IMR-90 (cell line): ENCODE results near the gene MALRD1. TPM values are rescaled to one million over a fixed set of nuclear protein-coding genes. Genes with fewer than 3 reads are reported as not detected.

Source experiments
- ATAC-seq: fragments of 200-7000 bp; cut with Tn5 transposase; 2 replicates; pipeline ENCODE4 v1.9.1; 2020; ENCODE audit warnings: low read depth, mild to moderate bottlenecking, moderate library complexity
- BruUV-seq: library from RNA; stranded (reverse); fragments of 400-500 nt; replicated peaks from 2 replicates; lab custom pipeline; 2021; lab: Mats Ljungman, UMichigan
- CTCF ChIA-PET: fragments of 300-600 bp; formaldehyde crosslinking; extraction: SDS; loops from one replicate; lab custom pipeline; 2021; ENCODE audit warnings: antibody characterized with exemption; lab: Yijun Ruan, JAX
- POLR2A ChIA-PET: fragments of 300-600 bp; sonication (Branson Sonifier 250); formaldehyde crosslinking; loops from one replicate; lab custom pipeline; 2022; ENCODE audit warnings: antibody characterized with exemption; ENCODE audit not compliant: unreplicated experiment; lab: Charles Lee
- DNase-seq: peaks from one replicate; pipeline ENCODE4 v3.0.0; 2013
- H2AFZ ChIP-seq: replicated peaks from 2 replicates; pipeline ENCODE3; 2013; ENCODE audit warnings: low read length, mild to moderate bottlenecking; ENCODE audit not compliant: poor library complexity
- H2AK5ac ChIP-seq: 2 replicates; pipeline ENCODE4 v1.6.1; 2013; ENCODE audit warnings: low read depth, low read length, inconsistent platforms
- H2AK9ac ChIP-seq: replicated peaks from 2 replicates; pipeline ENCODE3; 2013; ENCODE audit warnings: mild to moderate bottlenecking, low read depth, low read length, moderate library complexity; ENCODE audit not compliant: poor library complexity
- H2BK120ac ChIP-seq: 2 replicates; pipeline ENCODE4 v1.6.1; 2013; ENCODE audit warnings: low read depth, low read length, inconsistent platforms
- H2BK15ac ChIP-seq: 3 replicates; pipeline ENCODE4 v1.6.1; 2013; ENCODE audit warnings: low read depth, low read length, inconsistent platforms
- H2BK20ac ChIP-seq: 2 replicates; pipeline ENCODE4 v1.6.1; 2013; ENCODE audit warnings: low read depth, mild to moderate bottlenecking, inconsistent platforms, low read length, moderate library complexity
- H2BK5ac ChIP-seq: 2 replicates; pipeline ENCODE4 v1.6.1; 2013; ENCODE audit warnings: mild to moderate bottlenecking, low read depth, low read length, inconsistent platforms; ENCODE audit not compliant: poor library complexity, severe bottlenecking
- H3K14ac ChIP-seq: replicated peaks from 2 replicates; pipeline ENCODE4 v1.6.1; 2013; ENCODE audit warnings: low read depth, low read length, inconsistent platforms
- H3K18ac ChIP-seq: 2 replicates; pipeline ENCODE4 v1.6.1; 2013; ENCODE audit warnings: low read depth, low read length, control low read depth
- H3K23ac ChIP-seq: 2 replicates; pipeline ENCODE4 v1.6.1; 2013; ENCODE audit warnings: low read depth, low read length, inconsistent platforms
- H3K27ac ChIP-seq: 2 replicates; pipeline ENCODE4 v1.5.1; 2013; ENCODE audit warnings: mild to moderate bottlenecking, control low read depth, low read length; ENCODE audit not compliant: insufficient read depth
- H3K27me3 ChIP-seq: 2 replicates; pipeline ENCODE4 v1.6.1; 2013; ENCODE audit warnings: low read length; ENCODE audit not compliant: control insufficient read depth, insufficient read depth
- H3K36me3 ChIP-seq: 2 replicates; pipeline ENCODE4 v1.6.1; 2013; ENCODE audit warnings: low read length, mixed read lengths; ENCODE audit not compliant: control insufficient read depth, insufficient read depth
- H3K4ac ChIP-seq: 2 replicates; pipeline ENCODE4 v1.6.1; 2013; ENCODE audit warnings: low read depth, low read length, inconsistent platforms
- H3K4me1 ChIP-seq: 2 replicates; pipeline ENCODE4 v1.6.1; 2013; ENCODE audit warnings: low read length, mixed read lengths; ENCODE audit not compliant: control insufficient read depth, insufficient read depth
- H3K4me2 ChIP-seq: 2 replicates; pipeline ENCODE4 v1.6.1; 2013; ENCODE audit warnings: low read depth, mild to moderate bottlenecking, control low read depth, low read length, moderate library complexity
- H3K4me3 ChIP-seq: 2 replicates; pipeline ENCODE4 v1.5.1; 2013; ENCODE audit warnings: low read depth, mild to moderate bottlenecking, control low read depth, low read length, moderate library complexity; ENCODE audit not compliant: insufficient read depth
- H3K56ac ChIP-seq: 2 replicates; pipeline ENCODE4 v1.6.1; 2013; ENCODE audit warnings: low read length, inconsistent platforms; ENCODE audit not compliant: insufficient read depth; ENCODE audit errors: extremely low read depth
- H3K79me1 ChIP-seq, 2 experiments: 2 replicates each; pipeline ENCODE4 v1.6.1; 2013; ENCODE audit warnings: low read length in 2 of 2, inconsistent platforms in 1 of 2, low read depth in 1 of 2
- H3K9ac ChIP-seq: 2 replicates; pipeline ENCODE4 v1.6.1; 2013; ENCODE audit warnings: low read depth, low read length, control low read depth
- H3K9me1 ChIP-seq: 2 replicates; pipeline ENCODE4 v1.6.1; 2013; ENCODE audit warnings: low read length, inconsistent platforms; ENCODE audit not compliant: insufficient read depth
- H3K9me3 ChIP-seq: 2 replicates; pipeline ENCODE4 v1.6.1; 2013; ENCODE audit warnings: low read length; ENCODE audit not compliant: control insufficient read depth, insufficient read depth
- H4K20me1 ChIP-seq: 2 replicates; pipeline ENCODE4 v1.6.1; 2013; ENCODE audit warnings: low read length, inconsistent platforms; ENCODE audit not compliant: insufficient read depth
- H4K5ac ChIP-seq: 2 replicates; pipeline ENCODE4 v1.6.1; 2013; ENCODE audit warnings: mild to moderate bottlenecking, low read depth, low read length, control low read depth
- H4K8ac ChIP-seq, 2 experiments: 2 replicates each; pipeline ENCODE4 v1.6.1; 2013; ENCODE audit warnings: low read depth in 2 of 2, low read length in 2 of 2, control low read depth in 1 of 2, inconsistent platforms in 1 of 2
- H4K91ac ChIP-seq: 2 replicates; pipeline ENCODE4 v1.6.1; 2013; ENCODE audit warnings: low read depth, low read length, inconsistent platforms; ENCODE audit not compliant: insufficient read depth
- BHLHE40 ChIP-seq: fragments of 150-350 bp; IDR thresholded peaks from 2 replicates; pipeline ENCODE4 v1.6.1; 2016; ENCODE audit warnings: mild to moderate bottlenecking, low read depth, low read length
- POLR2A ChIP-seq: IDR thresholded peaks from 2 replicates; pipeline ENCODE4 v1.6.1; 2012; ENCODE audit warnings: mild to moderate bottlenecking, low read depth, low read length
- SMC3 ChIP-seq: fragments of 150-350 bp; IDR thresholded peaks from 2 replicates; pipeline ENCODE4 v1.6.1; 2016; ENCODE audit warnings: low read depth, mild to moderate bottlenecking, antibody characterized with exemption, low read length, moderate library complexity
- WGBS, 2 experiments: methylation state at CpG; one replicate each; pipeline versions ENCODE4 v1.1.5 to v1.1.7; 2013; ENCODE audit warnings: missing lambda C conversion rate in 2 of 2; ENCODE audit not compliant: insufficient read length in 1 of 2; ENCODE audit errors: extremely low coverage in 2 of 2; 5-methylcytosine and 5-hydroxymethylcytosine counted together
- dilution Hi-C: fragments of 300-500 bp; cut with HindIII; formaldehyde crosslinking; loops from one replicate; pipeline ENCODE4 v1.14.3; 2018; ENCODE audit warnings: low sequenced_read_pairs; ENCODE audit not compliant: unreplicated experiment
- in situ Hi-C: fragments of 300-500 bp; cut with MboI; formaldehyde crosslinking; loops from 3 replicates; pipeline ENCODE4 v1.14.3; 2019; ENCODE audit warnings: low sequenced_read_pairs, inconsistent platforms, mixed read lengths
- intact Hi-C: fragments of 100-400 bp; cut with micrococcal nuclease; formaldehyde crosslinking; loops from 2 replicates; pipeline ENCODE4 v1.10.0; 2022
- polyA plus RNA-seq, 3 experiments: library from polyadenylated mRNA; depleted of rRNA; stranded (reverse); fragments of >200 nt; gene quantifications; 2 replicates each; pipeline ENCODE4 v1.2.3, GENCODE V29; 2012; ENCODE audit warnings: low replicate concordance in 1 of 3
- total RNA-seq: library from RNA; depleted of rRNA; stranded (reverse); fragments of >200 nt; gene quantifications from 2 replicates; pipeline ENCODE4 v1.2.3, GENCODE V29; 2012

The MALRD1 gene
- total and polyA plus RNA-seq, 2 of the 4 experiments (the other 2 are of a cell fraction): 0.34 to 1.1 TPM

- ChIA-PET CTCF (no interaction called here), POLR2A (no interaction called here)
- TF ChIP-seq BHLHE40 (no peak), POLR2A (no peak), SMC3 (no peak)
- no peak overlapping the region for H4K5ac ChIP-seq
- dilution Hi-C loops (no loop called here), intact Hi-C loops (loop anchor here (1.0 kb wide), 1 partner anchor 171 kb away; no protein-coding TSS in a partner anchor), in situ Hi-C loops (no loop called here)
- H3K23ac ChIP-seq: no peak overlapping the region
- H2BK5ac ChIP-seq: no peak overlapping the region
- no peaks in the 10 kb centered on the region for H3K9me1 ChIP-seq
- H2AFZ ChIP-seq: no peak overlapping the region
- no peak overlapping the region for H2AK9ac ChIP-seq
- no peak overlapping the region for H4K91ac ChIP-seq
- H3K56ac ChIP-seq: no peak overlapping the region
- peak; percentile 7 for DNase-seq
- H3K9me3 ChIP-seq: no peaks in the 10 kb centered on the region
- H2AK5ac ChIP-seq: no peak overlapping the region
- H3K27ac ChIP-seq: no peak overlapping the region
- no peak overlapping the region for H2BK15ac ChIP-seq
- no peak overlapping the region for H3K4me3 ChIP-seq
- H3K18ac ChIP-seq: no peak overlapping the region
- no peak overlapping the region for H3K14ac ChIP-seq
- no peak overlapping the region for H2BK120ac ChIP-seq
- H4K8ac ChIP-seq: no peak overlapping the region
- no peak overlapping the region for H3K4ac ChIP-seq
- H3K4me1 ChIP-seq: no peaks in the 10 kb centered on the region
- no peaks in the 10 kb centered on the region for H3K36me3 ChIP-seq
- H3K4me2 ChIP-seq: no peak overlapping the region
- no TSS peak for BruUV-seq
- no peak overlapping the region for H3K9ac ChIP-seq
- no peaks in the 10 kb centered on the region for H4K20me1 ChIP-seq
- no peaks in the 10 kb centered on the region for H3K79me1 ChIP-seq
- H2BK20ac ChIP-seq: no peak overlapping the region
- no peak for ATAC-seq
- WGBS, 2 experiments: no CpG with 5 or more reads among the region's 2 CpGs
- no peaks in the 10 kb centered on the region for H3K27me3 ChIP-seq
These were observed 500.9 kb downstream of the MALRD1 start for GRCh38 chr10:19549503-19549902.
